SU-DHL-6 (cell line): ENCODE data around the gene DYTN.

Experiments used
- H2AFZ ChIP-seq: fragments of 200-600 bp; sonication (generic); 2 replicates; pipeline ENCODE4 v1.6.1; 2014; ENCODE audit warnings: low read depth, mild to moderate bottlenecking, moderate library complexity, mixed read lengths, antibody characterized with exemption, low read length; ENCODE audit not compliant: severe bottlenecking
- H3F3A ChIP-seq: fragments of 200-600 bp; shearing (Covaris generic); 2 replicates; pipeline ENCODE4 v1.6.0; 2016; ENCODE audit warnings: antibody characterized with exemption, mild to moderate bottlenecking; ENCODE audit not compliant: insufficient read depth
- H3K27ac ChIP-seq: fragments of 200-600 bp; sonication (generic); 2 replicates; pipeline ENCODE4 v1.5.1; 2016; ENCODE audit warnings: low read depth, mild to moderate bottlenecking, low read length, moderate library complexity, mixed read lengths
- H3K27me3 ChIP-seq: fragments of 200-600 bp; sonication (generic), shearing (Covaris generic); 2 replicates; pipeline ENCODE4 v1.6.0; 2014; ENCODE audit warnings: mild to moderate bottlenecking, low read length
- H3K36me3 ChIP-seq: fragments of 200-600 bp; sonication (generic); 2 replicates; pipeline ENCODE4 v1.6.1; 2014; ENCODE audit warnings: mild to moderate bottlenecking, low read length, mixed read lengths
- H3K4me2 ChIP-seq: fragments of 300-600, 200-600 bp; shearing (Covaris generic), sonication (generic); 2 replicates; pipeline ENCODE4 v1.6.0; 2014; ENCODE audit warnings: low read length, low read depth, mild to moderate bottlenecking; ENCODE audit not compliant: poor library complexity, severe bottlenecking
- H3K4me3 ChIP-seq: fragments of 200-600 bp; sonication (generic); 2 replicates; pipeline ENCODE4 v1.5.1; 2014; ENCODE audit warnings: antibody characterized with exemption, low read length, mild to moderate bottlenecking, mixed read lengths; ENCODE audit not compliant: insufficient read depth, poor library complexity, severe bottlenecking
- H3K79me2 ChIP-seq: fragments of 200-600 bp; sonication (generic); 2 replicates; pipeline ENCODE4 v1.6.1; 2014; ENCODE audit warnings: mild to moderate bottlenecking, low read length, moderate library complexity; ENCODE audit not compliant: insufficient read depth
- H3K9ac ChIP-seq: fragments of 200-600 bp; sonication (generic); 2 replicates; pipeline ENCODE4 v1.7.0; 2014; ENCODE audit warnings: mild to moderate bottlenecking, low read length
- H3K9me2 ChIP-seq: fragments of 200-600 bp; sonication (generic); replicated peaks from 2 replicates; pipeline ENCODE4 v1.6.1; 2014; ENCODE audit warnings: low read length; ENCODE audit not compliant: insufficient read depth
- H3K9me3 ChIP-seq: fragments of 200-600 bp; sonication (generic); 2 replicates; pipeline ENCODE4 v1.6.1; 2014; ENCODE audit warnings: low read length, mixed read lengths; ENCODE audit not compliant: insufficient read depth
- H4K20me1 ChIP-seq: fragments of 200-600 bp; sonication (generic); 2 replicates; pipeline ENCODE4 v1.6.1; 2014; ENCODE audit warnings: low read depth, mild to moderate bottlenecking, antibody characterized with exemption, low read length, moderate library complexity, mixed read lengths
- EZH2phosphoT487 ChIP-seq: fragments of 200-600 bp; sonication (generic), shearing (Covaris generic); conservative IDR thresholded peaks from 2 replicates; pipeline ENCODE4 v1.6.1; 2018; ENCODE audit warnings: mild to moderate bottlenecking, antibody characterized with exemption, low read length, moderate library complexity, mixed read lengths
- TF ChIP-seq, protein P1 (sequence below): fragments of 200-600 bp; sonication (generic); IDR thresholded peaks from one replicate; pipeline ENCODE4 v1.5.1; 2017; ENCODE audit warnings: antibody characterized with exemption, mild to moderate bottlenecking, low read length, moderate library complexity; ENCODE audit not compliant: insufficient read depth, poor library complexity, severe bottlenecking

Gene DYTN

GRCh38 chr2:206647985-206648384 is 70.2 kb downstream of the DYTN start:
- H3K27ac ChIP-seq = no peak overlapping the region
- no peaks in the 10 kb centered on the region for H3K79me2 ChIP-seq
- H3K4me3 ChIP-seq = no peak overlapping the region
- TF ChIP-seq EZH2phosphoT487 = no peak
- TF ChIP-seq, protein P1, sequence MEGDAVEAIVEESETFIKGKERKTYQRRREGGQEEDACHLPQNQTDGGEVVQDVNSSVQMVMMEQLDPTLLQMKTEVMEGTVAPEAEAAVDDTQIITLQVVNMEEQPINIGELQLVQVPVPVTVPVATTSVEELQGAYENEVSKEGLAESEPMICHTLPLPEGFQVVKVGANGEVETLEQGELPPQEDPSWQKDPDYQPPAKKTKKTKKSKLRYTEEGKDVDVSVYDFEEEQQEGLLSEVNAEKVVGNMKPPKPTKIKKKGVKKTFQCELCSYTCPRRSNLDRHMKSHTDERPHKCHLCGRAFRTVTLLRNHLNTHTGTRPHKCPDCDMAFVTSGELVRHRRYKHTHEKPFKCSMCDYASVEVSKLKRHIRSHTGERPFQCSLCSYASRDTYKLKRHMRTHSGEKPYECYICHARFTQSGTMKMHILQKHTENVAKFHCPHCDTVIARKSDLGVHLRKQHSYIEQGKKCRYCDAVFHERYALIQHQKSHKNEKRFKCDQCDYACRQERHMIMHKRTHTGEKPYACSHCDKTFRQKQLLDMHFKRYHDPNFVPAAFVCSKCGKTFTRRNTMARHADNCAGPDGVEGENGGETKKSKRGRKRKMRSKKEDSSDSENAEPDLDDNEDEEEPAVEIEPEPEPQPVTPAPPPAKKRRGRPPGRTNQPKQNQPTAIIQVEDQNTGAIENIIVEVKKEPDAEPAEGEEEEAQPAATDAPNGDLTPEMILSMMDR = no peak
- no peaks in the 10 kb centered on the region for H3K9me3 ChIP-seq
- H3K9ac ChIP-seq = no peak overlapping the region
- H3K4me2 ChIP-seq = no peak overlapping the region
- H3K27me3 ChIP-seq = no peaks in the 10 kb centered on the region
- no peak overlapping the region for H2AFZ ChIP-seq
- no peaks in the 10 kb centered on the region for H4K20me1 ChIP-seq
- no peaks in the 10 kb centered on the region for H3F3A ChIP-seq
- no peaks in the 10 kb centered on the region for H3K36me3 ChIP-seq
- H3K9me2 ChIP-seq = no peaks in the 10 kb centered on the region

- no peaks in the 10 kb centered on the region for H3K9me2 ChIP-seq
- no peak within 1 kb of the TSS for H2AFZ ChIP-seq
- H3K27ac ChIP-seq = no peak within 1 kb of the TSS
- H3K27me3 ChIP-seq = no peaks in the 10 kb centered on the region
- H3K9ac ChIP-seq = no peak within 1 kb of the TSS
- no peaks in the 10 kb centered on the region for H3K9me3 ChIP-seq
- no peak within 1 kb of the TSS for H3K4me2 ChIP-seq
- no peak within 1 kb of the TSS for H3K4me3 ChIP-seq
- H3K79me2 ChIP-seq = no peaks in the 10 kb centered on the region
- no peaks in the 10 kb centered on the region for H3F3A ChIP-seq
- H4K20me1 ChIP-seq = no peaks in the 10 kb centered on the region
- H3K36me3 ChIP-seq = no peaks in the 10 kb centered on the region
- TF ChIP-seq, protein P1 = no peak
- no peak for TF ChIP-seq EZH2phosphoT487
Observed at GRCh38 chr2:206642075-206643025, 75.8 kb downstream of the DYTN start, which contains the start of gene FAM237A. TSS of gene FAM237A (plus strand) at chr2:206642487. CDS start at chr2:206644237, 1,750 bp downstream.

DNA sequence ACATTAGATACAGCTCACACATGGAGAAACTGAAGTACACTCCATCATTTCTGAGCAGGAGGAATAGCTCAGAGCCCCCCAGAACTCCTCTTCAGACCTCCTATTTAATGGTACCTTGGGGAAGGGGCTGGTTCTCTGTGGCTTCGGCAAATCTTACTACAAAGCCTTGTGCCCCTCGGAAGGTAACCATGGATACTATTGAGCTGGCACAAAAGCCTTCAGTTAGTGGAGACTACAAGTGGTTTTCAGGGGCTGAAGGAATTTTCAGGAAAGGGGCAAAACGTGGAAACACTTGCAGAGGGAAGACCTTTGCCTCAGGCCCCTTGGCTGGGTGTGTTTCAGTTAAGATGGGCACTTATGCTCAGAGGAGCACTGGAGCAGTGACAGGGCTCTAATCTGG is 77.0 kb downstream of the DYTN start:
- H3K79me2 ChIP-seq = no peaks in the 10 kb centered on the region
- H3K27me3 ChIP-seq = no peaks in the 10 kb centered on the region
- H3F3A ChIP-seq = no peaks in the 10 kb centered on the region
- H3K36me3 ChIP-seq = no peaks in the 10 kb centered on the region
- no peaks in the 10 kb centered on the region for H4K20me1 ChIP-seq
- no peak overlapping the region for H2AFZ ChIP-seq
- no peak for TF ChIP-seq EZH2phosphoT487
- TF ChIP-seq, protein P1 = no peak
- no peaks in the 10 kb centered on the region for H3K9me3 ChIP-seq
- H3K27ac ChIP-seq = no peak overlapping the region
- no peak overlapping the region for H3K9ac ChIP-seq
- no peaks in the 10 kb centered on the region for H3K9me2 ChIP-seq
- H3K4me2 ChIP-seq = no peak overlapping the region
- H3K4me3 ChIP-seq = no peak overlapping the region
